H9 (cell line): ENCODE measurements around the gene LMF1. TPM values are rescaled to one million over a fixed set of nuclear protein-coding genes. Genes with fewer than 3 reads are reported as not detected.

Source experiments
- DNase-seq: peaks from one replicate; pipeline ENCODE4 v3.0.0-alpha.2; 2017
- H2AFZ ChIP-seq: one replicate; pipeline ENCODE4 v1.6.1; 2013; ENCODE audit warnings: mild to moderate bottlenecking, low read length, control low read depth, moderate library complexity
- H2AK5ac ChIP-seq: 2 replicates; pipeline ENCODE4 v1.6.1; 2013; ENCODE audit warnings: low read length, control low read depth, mixed read lengths; ENCODE audit not compliant: insufficient read length
- H2BK120ac ChIP-seq: one replicate; pipeline ENCODE4 v1.6.1; 2013; ENCODE audit warnings: low read depth, mild to moderate bottlenecking, low read length, control low read depth, inconsistent platforms; ENCODE audit not compliant: poor library complexity, severe bottlenecking
- H2BK12ac ChIP-seq: 2 replicates; pipeline ENCODE4 v1.6.1; 2013; ENCODE audit warnings: low read length, control low read depth, mixed read lengths, low read depth; ENCODE audit not compliant: insufficient read length
- H2BK15ac ChIP-seq: 2 replicates; pipeline ENCODE4 v1.6.1; 2013; ENCODE audit warnings: low read depth, low read length, control low read depth
- H2BK20ac ChIP-seq: one replicate; pipeline ENCODE4 v1.6.1; 2013; ENCODE audit warnings: low read depth, mild to moderate bottlenecking, low read length, control low read depth, inconsistent platforms; ENCODE audit not compliant: poor library complexity, severe bottlenecking
- H2BK5ac ChIP-seq: 2 replicates; pipeline ENCODE4 v1.6.1; 2013; ENCODE audit warnings: low read length, control low read depth, mixed read lengths; ENCODE audit not compliant: insufficient read length
- H3K14ac ChIP-seq: 2 replicates; pipeline ENCODE4 v1.6.1; 2013; ENCODE audit warnings: low read length, control low read depth; ENCODE audit not compliant: insufficient read depth
- H3K18ac ChIP-seq: 2 replicates; pipeline ENCODE4 v1.6.1; 2013; ENCODE audit warnings: low read depth, mild to moderate bottlenecking, mixed read lengths, low read length, control low read depth; ENCODE audit not compliant: insufficient read length
- H3K23ac ChIP-seq: 2 replicates; pipeline ENCODE4 v1.6.1; 2013; ENCODE audit warnings: low read length, control low read depth, mixed read lengths, low read depth; ENCODE audit not compliant: insufficient read length
- H3K23me2 ChIP-seq: 2 replicates; pipeline ENCODE4 v1.6.1; 2013; ENCODE audit warnings: low read depth, mild to moderate bottlenecking, mixed read lengths, low read length, control low read depth; ENCODE audit not compliant: insufficient read length, poor library complexity, severe bottlenecking
- H3K27ac ChIP-seq: 2 replicates; pipeline ENCODE4 v1.5.1; 2013; ENCODE audit warnings: low read length, control low read depth, mixed read lengths, low read depth; ENCODE audit not compliant: insufficient read length
- H3K27me3 ChIP-seq: 2 replicates; pipeline ENCODE4 v1.6.1; 2013; ENCODE audit warnings: low read length, control low read depth, inconsistent platforms; ENCODE audit not compliant: insufficient read depth
- H3K4ac ChIP-seq: 2 replicates; pipeline ENCODE4 v1.6.1; 2013; ENCODE audit warnings: low read depth, mild to moderate bottlenecking, control low read depth, inconsistent platforms, low read length, moderate library complexity
- H3K4me1 ChIP-seq: 2 replicates; pipeline ENCODE4 v1.6.1; 2013; ENCODE audit warnings: low read length, control low read depth, inconsistent platforms; ENCODE audit not compliant: insufficient read depth
- H3K4me2 ChIP-seq: 2 replicates; pipeline ENCODE4 v1.6.1; 2013; ENCODE audit warnings: low read length, control low read depth, mixed read lengths; ENCODE audit not compliant: insufficient read length, insufficient read depth
- H3K56ac ChIP-seq: 2 replicates; pipeline ENCODE4 v1.6.1; 2013; ENCODE audit warnings: low read depth, mild to moderate bottlenecking, mixed read lengths, low read length, control low read depth; ENCODE audit not compliant: insufficient read length
- H3K79me1 ChIP-seq: 2 replicates; pipeline ENCODE4 v1.6.1; 2013; ENCODE audit warnings: low read depth, mild to moderate bottlenecking, moderate library complexity, low read length, control low read depth, inconsistent platforms; ENCODE audit not compliant: insufficient read depth, poor library complexity, severe bottlenecking
- H3K79me2 ChIP-seq: 2 replicates; pipeline ENCODE4 v1.6.1; 2013; ENCODE audit warnings: low read length, control low read depth, inconsistent platforms; ENCODE audit not compliant: insufficient read depth
- H3K9ac ChIP-seq: 2 replicates; pipeline ENCODE4 v1.6.1; 2013; ENCODE audit warnings: low read length, control low read depth, mixed read lengths; ENCODE audit not compliant: insufficient read length; ENCODE audit errors: extremely low read depth
- H3K9me3 ChIP-seq: one replicate; pipeline ENCODE4 v1.6.1; 2013; ENCODE audit warnings: low read depth, low read length, inconsistent platforms; ENCODE audit not compliant: control insufficient read depth
- H3T11ph ChIP-seq: one replicate; pipeline ENCODE4 v1.6.1; 2013; ENCODE audit warnings: mild to moderate bottlenecking, low read length, control low read depth, inconsistent platforms
- H4K20me1 ChIP-seq: one replicate; pipeline ENCODE4 v1.6.1; 2013; ENCODE audit not compliant: control insufficient read depth, insufficient read length, insufficient read depth
- H4K5ac ChIP-seq: 2 replicates; pipeline ENCODE4 v1.6.1; 2013; ENCODE audit warnings: low read depth, mild to moderate bottlenecking, mixed read lengths, low read length, control low read depth; ENCODE audit not compliant: insufficient read length
- H4K8ac ChIP-seq: replicated peaks from 2 replicates; pipeline ENCODE4 v1.6.1; 2013; ENCODE audit warnings: low read length, control low read depth, mixed read lengths, low read depth; ENCODE audit not compliant: insufficient read length
- H4K91ac ChIP-seq: 2 replicates; pipeline ENCODE4 v1.6.1; 2013; ENCODE audit warnings: low read depth, mild to moderate bottlenecking, moderate library complexity, mixed read lengths, low read length, control low read depth; ENCODE audit not compliant: insufficient read length
- H3K27ac Mint-ChIP-seq, 3 experiments: 2 replicates in 2 of 3; 3 replicates in 1 of 3; pipeline ENCODE4 v1.8.0; 2020 to 2021; ENCODE audit warnings: mixed read lengths in 3 of 3, mild to moderate bottlenecking in 1 of 3, moderate library complexity in 1 of 3
- H3K27me3 Mint-ChIP-seq: 2 replicates; pipeline ENCODE4 v1.8.0; 2021; ENCODE audit warnings: low read depth, mild to moderate bottlenecking, moderate library complexity, mixed read lengths
- H3K36me3 Mint-ChIP-seq, 3 experiments: 2 replicates in 2 of 3; 3 replicates in 1 of 3; pipeline ENCODE4 v1.8.0; 2020 to 2021; ENCODE audit warnings: low read depth in 3 of 3, mixed read lengths in 3 of 3; ENCODE audit not compliant: insufficient read depth in 1 of 3
- H3K4me1 Mint-ChIP-seq, 2 experiments: 2 replicates each; pipeline ENCODE4 v1.8.0; 2020; ENCODE audit warnings: mixed read lengths in 2 of 2
- H3K4me3 Mint-ChIP-seq, 2 experiments: 2 replicates in 1 of 2; 3 replicates in 1 of 2; pipeline ENCODE4 v1.8.0; 2020 to 2021; ENCODE audit warnings: mild to moderate bottlenecking in 2 of 2, mixed read lengths in 2 of 2, moderate library complexity in 1 of 2
- H3K9me3 Mint-ChIP-seq, 2 experiments: 2 replicates in 1 of 2; 3 replicates in 1 of 2; pipeline ENCODE4 v1.8.0; 2020; ENCODE audit warnings: mild to moderate bottlenecking in 2 of 2, mixed read lengths in 2 of 2, moderate library complexity in 1 of 2
- CTCF ChIP-seq: fragments of 200-600 bp; sonication (generic); conservative IDR thresholded peaks from 3 replicates; pipeline ENCODE4 v1.8.0; 2021; ENCODE audit warnings: antibody characterized with exemption, mild to moderate bottlenecking
- WGBS: extraction: QIAGEN DNeasy Blood & Tissue Kit; methylation state at CpG from one replicate; pipeline ENCODE4 v1.1.7; 2013; ENCODE audit warnings: missing lambda C conversion rate, low lambda C conversion rate, mixed read lengths; ENCODE audit not compliant: insufficient read length; ENCODE audit errors: extremely low coverage; 5-methylcytosine and 5-hydroxymethylcytosine counted together
- total RNA-seq: library from RNA; stranded (reverse); gene quantifications from 2 replicates; pipeline ENCODE4 v1.2.1, GENCODE V29; 2021

The LMF1 gene
- total RNA-seq, 1 experiment from 2014 or later = 7.1 TPM

GRCh38 chr16:988471-989353, 17.9 kb upstream of the LMF1 start:
- no peak overlapping the region for H2BK15ac ChIP-seq
- H2AK5ac ChIP-seq = no peak overlapping the region
- H3K14ac ChIP-seq = no peak overlapping the region; the same call in 1 of the 2 replicates
- no peak for DNase-seq
- H2AFZ ChIP-seq = no peak overlapping the region
- H3T11ph ChIP-seq = no peak overlapping the region
- no peaks in the 10 kb centered on the region for H3K79me2 ChIP-seq
- WGBS = no CpG with 5 or more reads among the region's 35 CpGs
- no peak overlapping the region for H3K23ac ChIP-seq
- TF ChIP-seq CTCF = no peak
- no peak overlapping the region for H2BK20ac ChIP-seq
- no peaks in the 10 kb centered on the region for H3K4me1 ChIP-seq
- no peaks in the 10 kb centered on the region for H3K23me2 ChIP-seq
- no peak overlapping the region for H4K5ac ChIP-seq
- H3K27ac ChIP-seq = no peak overlapping the region
- H4K20me1 ChIP-seq = no peaks in the 10 kb centered on the region
- H3K9me3 Mint-ChIP-seq = no peaks in the 10 kb centered on the region
- peak overlapping the region in 1 of 3 experiments; percentile 52; a peak in 1 of 7 replicates for H3K27ac Mint-ChIP-seq
- no peaks in the 10 kb centered on the region for H3K9me3 ChIP-seq
- no peak overlapping the region for H4K91ac ChIP-seq
- no peak overlapping the region for H3K4me2 ChIP-seq
- H3K36me3 Mint-ChIP-seq = peaks cover 0 to 2% (median 0%) of the 10 kb centered on the region in 3 experiments; a peak in 1 of 7 replicates
- no peak overlapping the region for H3K9ac ChIP-seq
- no peak overlapping the region for H4K8ac ChIP-seq
- no peak overlapping the region for H2BK120ac ChIP-seq
- no peaks in the 10 kb centered on the region for H3K27me3 ChIP-seq
- peaks cover 0 to 4% of the 10 kb centered on the region in 2 experiments; a peak in 1 of 4 replicates for H3K4me1 Mint-ChIP-seq
- peaks cover 1% of the 10 kb centered on the region for H3K27me3 Mint-ChIP-seq
- no peak overlapping the region for H3K18ac ChIP-seq
- H3K79me1 ChIP-seq = no peaks in the 10 kb centered on the region
- no peak overlapping the region for H2BK12ac ChIP-seq
- H2BK5ac ChIP-seq = no peak overlapping the region
- no peak overlapping the region for H3K4me3 Mint-ChIP-seq
- no peak overlapping the region for H3K4ac ChIP-seq
- H3K56ac ChIP-seq = no peak overlapping the region
